ENCODE measurements around the gene STXBP5L. TPM values are rescaled to one million over a fixed set of nuclear protein-coding genes. Genes with fewer than 3 reads are reported as not detected.
"Not testable (repeated sequence)": the region's sequence is repeated elsewhere in the genome, so short reads cannot be mapped to it uniquely, and the experiment has no call there.

Gene STXBP5L
- total RNA-seq, 1 donor from 2014 or later, result 0.35 TPM

- not testable (repeated sequence) for DNase-seq (ENCODE audit: low spot score)
Measured at GRCh38 chr3:121230194-121230593, 322.2 kb downstream of the STXBP5L start.

GRCh38 chr3:121231872-121232271 is 323.9 kb downstream of the STXBP5L start:
- DNase-seq (ENCODE audit: low spot score), result no peak

- no peak for DNase-seq (ENCODE audit: low spot score)
Measured at GRCh38 chr3:121232309-121233225, 324.6 kb downstream of the STXBP5L start.

- no peak for DNase-seq (ENCODE audit: low spot score)
Measured at GRCh38 chr3:121243208-121243607, 335.2 kb downstream of the STXBP5L start.

- no peak for DNase-seq (ENCODE audit: low spot score)
Measured at GRCh38 chr3:121252676-121253075, 344.7 kb downstream of the STXBP5L start.

GRCh38 chr3:121269389-121269788 is 361.4 kb downstream of the STXBP5L start:
- DNase-seq (ENCODE audit: low spot score), result no peak

- DNase-seq (ENCODE audit: low spot score), result no peak
Measured at GRCh38 chr3:121274411-121274810, 366.4 kb downstream of the STXBP5L start.

- no peak for DNase-seq (ENCODE audit: low spot score)
Measured at GRCh38 chr3:121295452-121295851, 387.4 kb downstream of the STXBP5L start.

GRCh38 chr3:121295979-121296378 is 388.0 kb downstream of the STXBP5L start:
- DNase-seq (ENCODE audit: low spot score), result no peak

- DNase-seq (ENCODE audit: low spot score), result no peak
Measured at GRCh38 chr3:121324320-121324719, 416.3 kb downstream of the STXBP5L start.

- no peak for DNase-seq (ENCODE audit: low spot score)
Measured at GRCh38 chr3:121330118-121330517, 422.1 kb downstream of the STXBP5L start.

- no peak for DNase-seq (ENCODE audit: low spot score)
Measured at GRCh38 chr3:121330634-121331033, 422.6 kb downstream of the STXBP5L start.

GRCh38 chr3:121355960-121356359 is 448.0 kb downstream of the STXBP5L start:
- not testable (repeated sequence) for DNase-seq (ENCODE audit: low spot score)

GRCh38 chr3:121362035-121362734 is 454.2 kb downstream of the STXBP5L start:
- DNase-seq (ENCODE audit: low spot score), result no peak

GRCh38 chr3:121388308-121388707 is 480.3 kb downstream of the STXBP5L start:
- not testable (repeated sequence) for DNase-seq (ENCODE audit: low spot score)

GRCh38 chr3:121395967-121396366 is 488.0 kb downstream of the STXBP5L start:
- DNase-seq (ENCODE audit: low spot score), result not testable (repeated sequence)

- DNase-seq (ENCODE audit: low spot score), result not testable (repeated sequence)
Measured at GRCh38 chr3:121398051-121398450, 490.0 kb downstream of the STXBP5L start.

- DNase-seq (ENCODE audit: low spot score), result no peak
Measured at GRCh38 chr3:121399820-121400219, 491.8 kb downstream of the STXBP5L start.

- no peak for DNase-seq (ENCODE audit: low spot score)
Measured at GRCh38 chr3:121405631-121406030, 497.6 kb downstream of the STXBP5L start.

GRCh38 chr3:121411523-121411922 is 503.5 kb downstream of the STXBP5L start:
- DNase-seq (ENCODE audit: low spot score), result no peak

GRCh38 chr3:121414924-121415323 is 506.9 kb downstream of the STXBP5L start:
- DNase-seq (ENCODE audit: low spot score), result no peak

- DNase-seq (ENCODE audit: low spot score), result no peak
Measured at GRCh38 chr3:121418182-121418581, 510.2 kb downstream of the STXBP5L start.

GRCh38 chr3:121424549-121424948 is 516.5 kb downstream of the STXBP5L start:
- no peak for DNase-seq (ENCODE audit: low spot score)

Measured in mucosa of gallbladder (tissue), 1 donor.